C4-2B (cell line): ENCODE data around the gene NAPB.

Source experiments
- H3K27ac ChIP-seq: fragments of 450-650 bp; 2 replicates; pipeline ENCODE4 v1.5.1; 2017
- CTCF ChIP-seq: fragments of 450-650 bp; conservative IDR thresholded peaks from 2 replicates; pipeline ENCODE4 v1.5.1; 2017; ENCODE audit warnings: mild to moderate bottlenecking
- ZFX ChIP-seq: fragments of 450-650 bp; IDR thresholded peaks from 2 replicates; pipeline ENCODE4 v1.6.1; 2017

NAPB gene

DNA sequence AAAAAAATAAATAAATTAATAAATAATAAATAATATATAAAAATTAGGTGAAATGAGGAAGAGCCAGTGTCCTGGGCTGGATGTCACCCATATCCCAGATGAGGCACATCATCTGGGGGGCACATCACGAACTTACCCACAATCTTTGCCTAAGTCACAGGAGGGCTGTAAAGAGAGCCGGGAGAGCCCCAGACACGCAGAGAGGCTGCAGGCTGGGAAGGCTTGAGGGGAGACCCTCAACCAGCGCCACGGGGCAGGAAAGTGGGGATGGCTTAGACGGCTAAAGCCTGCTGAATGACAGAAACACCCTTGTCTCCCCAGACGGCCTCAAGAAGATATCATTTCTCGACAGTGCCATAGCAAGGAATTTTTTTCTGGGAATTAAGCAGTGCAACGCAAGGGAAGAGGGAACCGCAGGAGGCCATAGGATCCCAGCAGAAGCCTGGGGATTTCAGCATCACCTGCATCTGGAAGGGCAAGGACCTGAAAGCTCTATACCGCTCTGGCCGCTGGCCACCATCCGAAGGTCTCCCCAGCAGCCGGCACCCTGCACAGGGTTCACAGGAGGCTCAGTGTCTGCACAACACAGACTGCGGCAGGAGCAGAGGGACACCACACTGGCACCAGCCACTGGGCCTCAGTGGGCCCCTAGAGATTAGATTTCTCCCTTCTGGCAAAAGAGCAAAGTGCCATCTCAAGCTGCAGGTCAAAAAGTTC, 93.5 kb downstream of the NAPB start:
- TF ChIP-seq ZFX (no peak), CTCF (no peak)
- no peak overlapping the region for H3K27ac ChIP-seq

DNA sequence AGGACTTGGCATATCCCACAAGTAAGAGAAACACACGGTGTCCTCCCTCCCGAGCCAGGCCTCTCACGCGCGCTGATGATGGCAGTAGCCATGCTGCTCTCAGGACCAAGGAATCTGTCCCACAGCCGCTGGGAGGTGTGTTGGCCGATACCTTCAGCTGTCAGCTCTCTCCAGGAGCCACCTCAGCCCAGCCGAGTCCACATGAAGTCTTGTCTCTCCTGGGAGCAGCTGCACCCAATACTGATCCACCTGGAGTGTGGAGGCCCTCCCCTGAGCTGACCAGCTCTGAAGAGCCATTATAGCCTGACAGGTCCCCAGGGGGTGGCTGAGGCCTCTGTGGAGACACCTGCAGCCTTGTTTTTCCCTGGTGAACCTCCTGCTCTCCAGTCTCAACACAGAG, 94.5 kb downstream of the NAPB start:
- H3K27ac ChIP-seq = no peak overlapping the region
- TF ChIP-seq CTCF (no peak), ZFX (no peak)

DNA sequence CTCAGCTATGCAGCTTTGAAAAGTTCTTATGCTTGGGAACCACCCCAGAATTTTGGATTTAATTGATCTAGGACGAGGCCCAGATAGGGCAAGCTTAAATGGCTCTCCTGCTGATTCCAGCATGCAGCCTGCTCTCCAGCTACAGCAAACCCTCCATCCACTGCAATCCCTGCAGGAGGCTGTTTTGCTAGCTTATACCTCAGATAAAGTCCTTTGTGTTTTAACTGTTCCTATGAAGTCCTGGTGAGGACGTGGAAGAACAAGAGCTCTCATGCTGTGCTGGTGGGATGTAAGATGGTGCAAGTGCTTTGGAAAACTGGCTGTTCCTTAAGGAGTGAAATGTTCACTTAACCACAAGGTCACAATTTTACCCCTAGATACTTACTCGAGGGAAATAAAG, 96.2 kb downstream of the NAPB start:
- TF ChIP-seq ZFX (no peak), CTCF (no peak)
- H3K27ac ChIP-seq = no peak overlapping the region
